ENCODE measurements around the gene ATG9B. TPM values are rescaled to one million over a fixed set of nuclear protein-coding genes. Genes with fewer than 3 reads are reported as not detected.

The ATG9B gene
- total and polyA plus RNA-seq, 2 of the 13 experiments (the other 11 are each of a cell fraction or from before 2014, with no cell fraction given), result 0.24 TPM; not detected in 1

DNA sequence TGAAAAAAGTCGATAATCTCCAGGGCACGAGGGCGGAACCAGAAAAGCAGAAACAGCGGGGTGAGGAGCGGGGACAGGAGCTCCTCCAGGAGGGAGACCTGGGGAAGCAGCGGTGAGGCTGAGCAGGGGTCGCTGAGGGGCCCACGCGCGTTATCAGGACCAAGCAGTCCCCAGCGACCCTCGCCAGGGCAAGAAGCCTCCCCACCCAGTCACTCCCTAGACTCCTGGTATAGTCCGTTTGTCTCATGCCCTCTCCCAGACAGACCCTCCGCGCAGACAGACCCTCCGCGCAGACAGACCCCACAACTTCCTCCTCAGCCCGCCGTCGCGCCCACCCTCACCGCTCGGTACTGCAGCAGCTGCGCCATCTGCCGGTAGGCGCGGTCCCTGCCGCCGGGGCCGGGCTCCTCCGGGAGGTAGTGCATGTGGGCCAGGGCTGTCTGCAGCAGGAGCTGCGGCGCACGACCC is 6.3 kb downstream of the ATG9B start:
- BruUV-seq (replicated peaks), result no TSS peak
- WGBS (ENCODE audit: low lambda C conversion rate), result 15% methylated on average over 12 of the region's 34 CpGs
- CTCF ChIA-PET (ENCODE audit: low intra/inter-chr PET ratio, low total read pairs), result interaction anchor here (0.8 to 1.5 kb wide), 4 partner anchors 32 to 120 kb away, joined by 3 to 5 read pairs (median 4); no protein-coding TSS in a partner anchor
- H3K4me2 ChIP-seq (ENCODE audit: low read depth, low read length), result peak overlapping the region; percentile 78
- peaks cover 47% of the 10 kb centered on the region for H3K4me1 ChIP-seq (ENCODE audit: insufficient read depth, low read length)
- DNase-seq (ENCODE audit: low spot score) (no peak), FAIRE-seq (no peak), ATAC-seq (peak; percentile 88)
- H3K9ac ChIP-seq (ENCODE audit: insufficient read depth, low read depth, low read length), result no peak overlapping the region
- intact Hi-C loops (cut with micrococcal nuclease; ENCODE audit: unreplicated experiment), result no loop called here
- POLR2A ChIA-PET, result interaction anchor here (1.4 kb wide), 1 partner anchor 10 kb away, joined by 3 read pairs; the partner anchor contains the start of gene ABCB8
- H3K36me3 ChIP-seq (replicated peaks in 1 of 2; ENCODE audit: control insufficient read depth in 1 of 2, insufficient read depth in 2 of 2, low read length in 2 of 2), result no peaks in the 10 kb centered on the region; a peak in 1 of 5 replicates
- H3K9me3 ChIP-seq (ENCODE audit: low read length), result no peaks in the 10 kb centered on the region
- H3K4me3 ChIP-seq (replicated peaks in 1 of 3; ENCODE audit: insufficient read depth in 1 of 3, low read depth in 2 of 3, low read length in 3 of 3), result peak overlapping the region; percentile 25 to 70 (median 26); a peak in 4 of 6 replicates
- no peak overlapping the region for H3K27ac ChIP-seq (ENCODE audit: extremely low read length, insufficient read depth, low read length)
- no peak overlapping the region for H2AFZ ChIP-seq (ENCODE audit: low read length)
- in situ Hi-C loops (cut with HindIII; ENCODE audit: extremely low pct_ligation_motif_present, low pct_unique_long_range_greater_than_20kb), result no loop called here
- H3K79me2 ChIP-seq (ENCODE audit: insufficient read depth, low read length), result no peaks in the 10 kb centered on the region
- H4K20me1 ChIP-seq (ENCODE audit: insufficient read depth, low read length), result no peaks in the 10 kb centered on the region
- H3K27me3 ChIP-seq (ENCODE audit: control insufficient read depth in 1 of 2, insufficient read depth in 2 of 2, low read length in 2 of 2), result peaks cover 9 to 44% of the 10 kb centered on the region in 2 experiments
- TF ChIP-seq IKZF4 (CRISPR knock-in tag; IDR thresholded peaks at IDR 0.05; ENCODE audit: borderline replicate concordance, low read depth, not compliant biosample characterization) (no peak), ZBTB14 (CRISPR knock-in tag; IDR thresholded peaks at IDR 0.05) (no peak), GTF3A (CRISPR knock-in tag; conservative IDR thresholded peaks at IDR 0.05) (no peak), ZNF724P (CRISPR knock-in tag; IDR thresholded peaks at IDR 0.05; ENCODE audit: borderline replicate concordance) (peak; percentile 65; the same call in 1 of the 2 replicates), CBX2 (IDR thresholded peaks at IDR 0.05; ENCODE audit: low read depth, low read length) (no peak), CBX2 (CRISPR knock-in tag; IDR thresholded peaks at IDR 0.05; ENCODE audit: low read depth) (no peak), ZNF142 (CRISPR knock-in tag; IDR thresholded peaks at IDR 0.05) (no peak), NR2F6 (IDR thresholded peaks at IDR 0.05) (no peak), NR2F6 (CRISPR knock-in tag; IDR thresholded peaks at IDR 0.05) (no peak), ZNF816 (CRISPR knock-in tag; IDR thresholded peaks at IDR 0.05; ENCODE audit: borderline replicate concordance) (no peak), CHCHD3 (CRISPR knock-in tag; IDR thresholded peaks at IDR 0.05) (no peak), IRF2 (CRISPR knock-in tag; IDR thresholded peaks at IDR 0.05) (peak; percentile 16; the same call in 1 of the 2 replicates), HMG20A (CRISPR knock-in tag; IDR thresholded peaks at IDR 0.05; ENCODE audit: borderline replicate concordance) (no peak), ZKSCAN5 (CRISPR knock-in tag; IDR thresholded peaks at IDR 0.05) (no peak), BHLHE40 (IDR thresholded peaks at IDR 0.05; ENCODE audit: low read length) (no peak), CENPT (CRISPR knock-in tag; IDR thresholded peaks at IDR 0.05; ENCODE audit: low read depth) (no peak), ZFYVE20 (CRISPR knock-in tag; IDR thresholded peaks at IDR 0.05; ENCODE audit: borderline replicate concordance, low read depth) (0 out of 2 replicates have a peak, but pooled peaks have one; percentile 7), FOXK2 (IDR thresholded peaks at IDR 0.05) (no peak)
- TF ChIP-seq, protein P1, sequence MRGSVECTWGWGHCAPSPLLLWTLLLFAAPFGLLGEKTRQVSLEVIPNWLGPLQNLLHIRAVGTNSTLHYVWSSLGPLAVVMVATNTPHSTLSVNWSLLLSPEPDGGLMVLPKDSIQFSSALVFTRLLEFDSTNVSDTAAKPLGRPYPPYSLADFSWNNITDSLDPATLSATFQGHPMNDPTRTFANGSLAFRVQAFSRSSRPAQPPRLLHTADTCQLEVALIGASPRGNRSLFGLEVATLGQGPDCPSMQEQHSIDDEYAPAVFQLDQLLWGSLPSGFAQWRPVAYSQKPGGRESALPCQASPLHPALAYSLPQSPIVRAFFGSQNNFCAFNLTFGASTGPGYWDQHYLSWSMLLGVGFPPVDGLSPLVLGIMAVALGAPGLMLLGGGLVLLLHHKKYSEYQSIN (CRISPR knock-in tag; IDR thresholded peaks at IDR 0.05; ENCODE audit: borderline replicate concordance), result no peak
